ENCODE results near the gene POU3F1.

The POU3F1 gene

GRCh38 chr1:38084700-38085099 is 38.1 kb upstream of the POU3F1 start:
- H3K9me3 ChIP-seq (ENCODE audit: control insufficient read depth, low read length): no peaks in the 10 kb centered on the region
- H3K36me3 ChIP-seq (ENCODE audit: control insufficient read depth, insufficient read depth, low read length): no peaks in the 10 kb centered on the region
- no peaks in the 10 kb centered on the region for H3K4me1 ChIP-seq (ENCODE audit: control insufficient read depth, insufficient read depth, low read length)
- no peaks in the 10 kb centered on the region for H3K27me3 ChIP-seq (ENCODE audit: control insufficient read depth, insufficient read depth, low read length)
- H3K4me3 ChIP-seq (ENCODE audit: low read length): no peak overlapping the region
- no peak overlapping the region for H3K9ac ChIP-seq (ENCODE audit: low read length)

GRCh38 chr1:38084113-38084512 is 37.5 kb upstream of the POU3F1 start:
- H3K4me1 ChIP-seq (ENCODE audit: control insufficient read depth, insufficient read depth, low read length): no peaks in the 10 kb centered on the region
- H3K27me3 ChIP-seq (ENCODE audit: control insufficient read depth, insufficient read depth, low read length): no peaks in the 10 kb centered on the region
- no peaks in the 10 kb centered on the region for H3K36me3 ChIP-seq (ENCODE audit: control insufficient read depth, insufficient read depth, low read length)
- H3K4me3 ChIP-seq (ENCODE audit: low read length): no peak overlapping the region
- H3K9ac ChIP-seq (ENCODE audit: low read length): no peak overlapping the region
- H3K9me3 ChIP-seq (ENCODE audit: control insufficient read depth, low read length): no peaks in the 10 kb centered on the region

- no peaks in the 10 kb centered on the region for H3K4me1 ChIP-seq (ENCODE audit: control insufficient read depth, insufficient read depth, low read length)
- H3K4me3 ChIP-seq (ENCODE audit: low read length): no peak overlapping the region
These were observed 36.9 kb upstream of the POU3F1 start for GRCh38 chr1:38083541-38083940.

GRCh38 chr1:38082769-38083263 is 36.2 kb upstream of the POU3F1 start:
- H3K36me3 ChIP-seq (ENCODE audit: control insufficient read depth, insufficient read depth, low read length): no peaks in the 10 kb centered on the region
- no peaks in the 10 kb centered on the region for H3K27me3 ChIP-seq (ENCODE audit: control insufficient read depth, insufficient read depth, low read length)
- H3K4me1 ChIP-seq (ENCODE audit: control insufficient read depth, insufficient read depth, low read length): no peaks in the 10 kb centered on the region
- no peaks in the 10 kb centered on the region for H3K9me3 ChIP-seq (ENCODE audit: control insufficient read depth, low read length)
- H3K4me3 ChIP-seq (ENCODE audit: low read length): no peak overlapping the region
- no peak overlapping the region for H3K9ac ChIP-seq (ENCODE audit: low read length)

More at GRCh38 chr1:38083541-38083940, 36.9 kb upstream of the POU3F1 start:
- Histone ChIP-seq H3K36me3 (ENCODE audit: control insufficient read depth, insufficient read depth, low read length) (no peaks in the 10 kb centered on the region), H3K9me3 (ENCODE audit: control insufficient read depth, low read length) (no peaks in the 10 kb centered on the region), H3K9ac (ENCODE audit: low read length) (no peak overlapping the region), H3K27me3 (ENCODE audit: control insufficient read depth, insufficient read depth, low read length) (no peaks in the 10 kb centered on the region)

GRCh38 chr1:38079019-38079418 is 32.4 kb upstream of the POU3F1 start:
- Histone ChIP-seq H3K9ac (ENCODE audit: low read length) (no peak overlapping the region), H3K36me3 (ENCODE audit: control insufficient read depth, insufficient read depth, low read length) (no peaks in the 10 kb centered on the region), H3K4me1 (ENCODE audit: control insufficient read depth, insufficient read depth, low read length) (no peaks in the 10 kb centered on the region), H3K27me3 (ENCODE audit: control insufficient read depth, insufficient read depth, low read length) (no peaks in the 10 kb centered on the region), H3K9me3 (ENCODE audit: control insufficient read depth, low read length) (no peaks in the 10 kb centered on the region), H3K4me3 (ENCODE audit: low read length) (no peak overlapping the region)

GRCh38 chr1:38077523-38078147 is 31.0 kb upstream of the POU3F1 start:
- Histone ChIP-seq H3K9me3 (ENCODE audit: control insufficient read depth, low read length) (no peaks in the 10 kb centered on the region), H3K4me1 (ENCODE audit: control insufficient read depth, insufficient read depth, low read length) (no peaks in the 10 kb centered on the region), H3K4me3 (ENCODE audit: low read length) (no peak overlapping the region), H3K9ac (ENCODE audit: low read length) (no peak overlapping the region), H3K27me3 (ENCODE audit: control insufficient read depth, insufficient read depth, low read length) (peaks cover 9% of the 10 kb centered on the region), H3K36me3 (ENCODE audit: control insufficient read depth, insufficient read depth, low read length) (no peaks in the 10 kb centered on the region)

- Histone ChIP-seq H3K36me3 (ENCODE audit: control insufficient read depth, insufficient read depth, low read length) (no peaks in the 10 kb centered on the region), H3K4me3 (ENCODE audit: low read length) (no peak overlapping the region), H3K9ac (ENCODE audit: low read length) (no peak overlapping the region), H3K27me3 (ENCODE audit: control insufficient read depth, insufficient read depth, low read length) (peaks cover 15% of the 10 kb centered on the region), H3K9me3 (ENCODE audit: control insufficient read depth, low read length) (no peaks in the 10 kb centered on the region), H3K4me1 (ENCODE audit: control insufficient read depth, insufficient read depth, low read length) (no peaks in the 10 kb centered on the region)
These were observed 29.9 kb upstream of the POU3F1 start for GRCh38 chr1:38076455-38076854.

GRCh38 chr1:38076038-38076437 is 29.4 kb upstream of the POU3F1 start:
- Histone ChIP-seq H3K27me3 (ENCODE audit: control insufficient read depth, insufficient read depth, low read length) (peaks cover 17% of the 10 kb centered on the region), H3K9me3 (ENCODE audit: control insufficient read depth, low read length) (no peaks in the 10 kb centered on the region), H3K4me3 (ENCODE audit: low read length) (no peak overlapping the region), H3K9ac (ENCODE audit: low read length) (no peak overlapping the region), H3K36me3 (ENCODE audit: control insufficient read depth, insufficient read depth, low read length) (no peaks in the 10 kb centered on the region), H3K4me1 (ENCODE audit: control insufficient read depth, insufficient read depth, low read length) (no peaks in the 10 kb centered on the region)

GRCh38 chr1:38075191-38075590 is 28.6 kb upstream of the POU3F1 start:
- no peak overlapping the region for H3K4me3 ChIP-seq (ENCODE audit: low read length)
- H3K9me3 ChIP-seq (ENCODE audit: control insufficient read depth, low read length): no peaks in the 10 kb centered on the region
- no peaks in the 10 kb centered on the region for H3K4me1 ChIP-seq (ENCODE audit: control insufficient read depth, insufficient read depth, low read length)
- no peak overlapping the region for H3K9ac ChIP-seq (ENCODE audit: low read length)
- H3K27me3 ChIP-seq (ENCODE audit: control insufficient read depth, insufficient read depth, low read length): peaks cover 17% of the 10 kb centered on the region
- no peaks in the 10 kb centered on the region for H3K36me3 ChIP-seq (ENCODE audit: control insufficient read depth, insufficient read depth, low read length)

GRCh38 chr1:38074302-38074677 is 27.7 kb upstream of the POU3F1 start:
- Histone ChIP-seq H3K9me3 (ENCODE audit: control insufficient read depth, low read length) (no peaks in the 10 kb centered on the region), H3K4me1 (ENCODE audit: control insufficient read depth, insufficient read depth, low read length) (no peaks in the 10 kb centered on the region), H3K4me3 (ENCODE audit: low read length) (no peak overlapping the region), H3K36me3 (ENCODE audit: control insufficient read depth, insufficient read depth, low read length) (no peaks in the 10 kb centered on the region), H3K9ac (ENCODE audit: low read length) (no peak overlapping the region), H3K27me3 (ENCODE audit: control insufficient read depth, insufficient read depth, low read length) (peaks cover 17% of the 10 kb centered on the region)

GRCh38 chr1:38073534-38074301 is 27.1 kb upstream of the POU3F1 start:
- Histone ChIP-seq H3K36me3 (ENCODE audit: control insufficient read depth, insufficient read depth, low read length) (no peaks in the 10 kb centered on the region), H3K4me1 (ENCODE audit: control insufficient read depth, insufficient read depth, low read length) (no peaks in the 10 kb centered on the region), H3K4me3 (ENCODE audit: low read length) (no peak overlapping the region), H3K27me3 (ENCODE audit: control insufficient read depth, insufficient read depth, low read length) (peaks cover 17% of the 10 kb centered on the region), H3K9ac (ENCODE audit: low read length) (no peak overlapping the region), H3K9me3 (ENCODE audit: control insufficient read depth, low read length) (no peaks in the 10 kb centered on the region)

- Histone ChIP-seq H3K36me3 (ENCODE audit: control insufficient read depth, insufficient read depth, low read length) (no peaks in the 10 kb centered on the region), H3K9ac (ENCODE audit: low read length) (no peak overlapping the region), H3K27me3 (ENCODE audit: control insufficient read depth, insufficient read depth, low read length) (peaks cover 22% of the 10 kb centered on the region), H3K4me1 (ENCODE audit: control insufficient read depth, insufficient read depth, low read length) (no peaks in the 10 kb centered on the region), H3K4me3 (ENCODE audit: low read length) (no peak overlapping the region), H3K9me3 (ENCODE audit: control insufficient read depth, low read length) (no peaks in the 10 kb centered on the region)
These were observed 26.3 kb upstream of the POU3F1 start for GRCh38 chr1:38072858-38073257.
